Panc1 (cell line): ENCODE results near the gene TMEM185B. TPM values are rescaled to one million over a fixed set of nuclear protein-coding genes. Genes with fewer than 3 reads are reported as not detected.
A peak's percentile ranks its signal among the peaks of the same experiment; 100 is the strongest.

Experiments used
- ATAC-seq: fragments of 200-7000 bp; cut with Tn5 transposase; 2 replicates; pipeline ENCODE4 v1.9.1; 2020; ENCODE audit warnings: mild to moderate bottlenecking, moderate library complexity
- BruUV-seq: library from RNA; stranded (reverse); fragments of 400-500 nt; replicated peaks from 2 replicates; lab custom pipeline; 2021; lab: Mats Ljungman, UMichigan
- CTCF ChIA-PET: fragments of 300-600 bp; sonication (Branson Sonifier 250); formaldehyde crosslinking; loops from one replicate; lab custom pipeline; 2022; ENCODE audit warnings: antibody characterized with exemption; lab: Charles Lee
- POLR2A ChIA-PET: fragments of 300-600 bp; sonication (Branson Sonifier 250); formaldehyde crosslinking; loops from one replicate; lab custom pipeline; 2022; ENCODE audit warnings: antibody characterized with exemption; lab: Charles Lee
- DNase-seq: peaks from one replicate; pipeline ENCODE4 v3.0.0-alpha.2; 2010; ENCODE audit warnings: low read depth, low spot score
- H3K27ac ChIP-seq: 2 replicates; pipeline ENCODE4 v1.5.1; 2011; ENCODE audit warnings: mild to moderate bottlenecking, low read length, inconsistent platforms
- H3K27me3 ChIP-seq: fragments of 200-500 bp; sonication (Bioruptor generic); 2 replicates; pipeline ENCODE4 v1.6.0; 2014; ENCODE audit warnings: low read length, inconsistent platforms; ENCODE audit not compliant: control insufficient read depth, insufficient read depth
- H3K36me3 ChIP-seq: fragments of 200-500 bp; sonication (Bioruptor generic); 2 replicates; pipeline ENCODE4 v1.5.1; 2014; ENCODE audit warnings: inconsistent platforms, mild to moderate bottlenecking, low read length, moderate library complexity; ENCODE audit not compliant: control insufficient read depth, insufficient read depth
- H3K4me1 ChIP-seq: 2 replicates; pipeline ENCODE4 v1.5.1; 2011; ENCODE audit warnings: inconsistent platforms, mild to moderate bottlenecking, low read length, moderate library complexity; ENCODE audit not compliant: control insufficient read depth, insufficient read depth
- H3K4me3 ChIP-seq, 2 experiments: 2 replicates each; pipeline ENCODE4 v1.5.1; 2011 to 2012; ENCODE audit warnings: low read depth in 2 of 2, low read length in 2 of 2, mild to moderate bottlenecking in 2 of 2, inconsistent platforms in 1 of 2, moderate library complexity in 1 of 2
- H3K9me3 ChIP-seq: fragments of 200-500 bp; sonication (Bioruptor generic); 2 replicates; pipeline ENCODE4 v1.5.1; 2014; ENCODE audit warnings: low read depth, mild to moderate bottlenecking, inconsistent platforms, low read length, moderate library complexity; ENCODE audit not compliant: control insufficient read depth, insufficient read depth
- CTCF ChIP-seq: fragments of 450-650 bp; IDR thresholded peaks from 2 replicates; pipeline ENCODE4 v1.5.1; 2017; ENCODE audit warnings: mild to moderate bottlenecking
- POLR2AphosphoS5 ChIP-seq: IDR thresholded peaks from 2 replicates; pipeline ENCODE4 v1.6.1; 2012; ENCODE audit warnings: mild to moderate bottlenecking, low read depth, low read length, moderate library complexity
- SIN3A ChIP-seq: IDR thresholded peaks from 2 replicates; pipeline ENCODE4 v1.6.1; 2012; ENCODE audit warnings: low read depth, mild to moderate bottlenecking, low read length, moderate library complexity, borderline replicate concordance; ENCODE audit not compliant: insufficient read depth
- TCF7L2 ChIP-seq: IDR thresholded peaks from 2 replicates; pipeline ENCODE4 v1.6.1; 2011; ENCODE audit warnings: mild to moderate bottlenecking, low read depth, low read length, inconsistent platforms
- in situ Hi-C: cut with HindIII; loops from 2 replicates; pipeline ENCODE4 v1.10.0; 2016; ENCODE audit warnings: low sequenced_read_pairs, low pct_unique_long_range_greater_than_20kb
- intact Hi-C: fragments of 100-400 bp; cut with micrococcal nuclease; formaldehyde crosslinking; loops from one replicate; pipeline ENCODE4 v1.10.0; 2022; ENCODE audit not compliant: unreplicated experiment
- total RNA-seq: library from RNA; stranded (reverse); gene quantifications from one replicate; pipeline ENCODE4 v1.2.1, GENCODE V29; 2021; ENCODE audit not compliant: unreplicated experiment
- TF ChIP-seq, protein P1 (sequence below), 2 experiments: IDR thresholded peaks; 2 replicates each; pipeline ENCODE4 v1.6.1; 2011 to 2012; ENCODE audit warnings: low read depth in 2 of 2, control low read depth in 1 of 2, low read length in 1 of 2, mild to moderate bottlenecking in 1 of 2, moderate library complexity in 1 of 2; ENCODE audit not compliant: insufficient read depth in 1 of 2

The TMEM185B gene
- total RNA-seq, 1 experiment from 2014 or later, result 54.6 TPM

GRCh38 chr2:120243875-120244553 is 20.8 kb upstream of the TMEM185B start:
- in situ Hi-C loops (no loop called here), intact Hi-C loops (no loop called here)
- CTCF ChIA-PET, result no interaction called here
- H3K9me3 ChIP-seq, result no peaks in the 10 kb centered on the region
- POLR2A ChIA-PET, result no interaction called here
- DNase-seq (no peak), ATAC-seq (no peak)
- H3K27ac ChIP-seq, result no peak overlapping the region
- no TSS peak for BruUV-seq
- H3K4me3 ChIP-seq, result no peak overlapping the region
- H3K36me3 ChIP-seq, result no peaks in the 10 kb centered on the region
- no peaks in the 10 kb centered on the region for H3K27me3 ChIP-seq
- no peak for TF ChIP-seq TCF7L2
- no peak for TF ChIP-seq SIN3A
- TF ChIP-seq POLR2AphosphoS5, result no peak
- TF ChIP-seq, protein P1, sequence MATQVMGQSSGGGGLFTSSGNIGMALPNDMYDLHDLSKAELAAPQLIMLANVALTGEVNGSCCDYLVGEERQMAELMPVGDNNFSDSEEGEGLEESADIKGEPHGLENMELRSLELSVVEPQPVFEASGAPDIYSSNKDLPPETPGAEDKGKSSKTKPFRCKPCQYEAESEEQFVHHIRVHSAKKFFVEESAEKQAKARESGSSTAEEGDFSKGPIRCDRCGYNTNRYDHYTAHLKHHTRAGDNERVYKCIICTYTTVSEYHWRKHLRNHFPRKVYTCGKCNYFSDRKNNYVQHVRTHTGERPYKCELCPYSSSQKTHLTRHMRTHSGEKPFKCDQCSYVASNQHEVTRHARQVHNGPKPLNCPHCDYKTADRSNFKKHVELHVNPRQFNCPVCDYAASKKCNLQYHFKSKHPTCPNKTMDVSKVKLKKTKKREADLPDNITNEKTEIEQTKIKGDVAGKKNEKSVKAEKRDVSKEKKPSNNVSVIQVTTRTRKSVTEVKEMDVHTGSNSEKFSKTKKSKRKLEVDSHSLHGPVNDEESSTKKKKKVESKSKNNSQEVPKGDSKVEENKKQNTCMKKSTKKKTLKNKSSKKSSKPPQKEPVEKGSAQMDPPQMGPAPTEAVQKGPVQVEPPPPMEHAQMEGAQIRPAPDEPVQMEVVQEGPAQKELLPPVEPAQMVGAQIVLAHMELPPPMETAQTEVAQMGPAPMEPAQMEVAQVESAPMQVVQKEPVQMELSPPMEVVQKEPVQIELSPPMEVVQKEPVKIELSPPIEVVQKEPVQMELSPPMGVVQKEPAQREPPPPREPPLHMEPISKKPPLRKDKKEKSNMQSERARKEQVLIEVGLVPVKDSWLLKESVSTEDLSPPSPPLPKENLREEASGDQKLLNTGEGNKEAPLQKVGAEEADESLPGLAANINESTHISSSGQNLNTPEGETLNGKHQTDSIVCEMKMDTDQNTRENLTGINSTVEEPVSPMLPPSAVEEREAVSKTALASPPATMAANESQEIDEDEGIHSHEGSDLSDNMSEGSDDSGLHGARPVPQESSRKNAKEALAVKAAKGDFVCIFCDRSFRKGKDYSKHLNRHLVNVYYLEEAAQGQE (IDR thresholded peaks at IDR 0.05; ENCODE audit: insufficient read depth in 1 of 2, low read depth in 2 of 2, low read length in 1 of 2), result no peak
- TF ChIP-seq CTCF, result no peak
- H3K4me1 ChIP-seq, result peaks cover 31% of the 10 kb centered on the region

DNA sequence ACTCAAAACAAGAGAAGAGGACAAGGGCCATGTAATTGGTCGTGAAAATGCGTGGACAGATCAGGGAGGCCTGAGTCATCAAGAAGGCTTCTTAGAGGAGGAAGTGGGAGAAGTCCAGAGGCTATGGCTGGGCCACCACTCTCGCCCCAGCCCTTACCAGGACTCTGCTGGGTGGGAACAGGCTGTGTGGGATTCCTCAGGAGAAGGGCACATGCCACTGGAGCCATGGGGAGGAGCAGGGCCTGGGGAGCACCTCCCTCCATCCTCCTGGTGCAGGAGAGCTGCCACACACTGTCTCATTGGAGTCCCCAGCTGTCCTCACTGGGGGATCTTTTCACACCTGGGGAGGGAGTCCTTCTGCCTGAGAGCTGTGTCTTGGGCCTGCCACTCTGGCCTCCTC is 20.0 kb upstream of the TMEM185B start:
- H3K36me3 ChIP-seq, result no peaks in the 10 kb centered on the region
- intact Hi-C loops (no loop called here), in situ Hi-C loops (no loop called here)
- TF ChIP-seq TCF7L2 (no peak), CTCF (no peak), POLR2AphosphoS5 (no peak), SIN3A (no peak)
- TF ChIP-seq, protein P1 (IDR thresholded peaks at IDR 0.05; ENCODE audit: insufficient read depth in 1 of 2, low read depth in 2 of 2, low read length in 1 of 2), result no peak
- no peaks in the 10 kb centered on the region for H3K9me3 ChIP-seq
- H3K27me3 ChIP-seq, result no peaks in the 10 kb centered on the region
- peaks cover 37% of the 10 kb centered on the region for H3K4me1 ChIP-seq
- 0 out of 2 replicates have a peak overlapping the region, but pooled peaks have one; percentile 24 for H3K27ac ChIP-seq
- POLR2A ChIA-PET, result no interaction called here
- CTCF ChIA-PET, result no interaction called here
- H3K4me3 ChIP-seq, result no peak overlapping the region
- BruUV-seq, result no TSS peak
- ATAC-seq, result no peak
- DNase-seq, result no peak
